SK-MEL-5 (cell line): ENCODE results near the gene PAK1. TPM values are rescaled to one million over a fixed set of nuclear protein-coding genes. Genes with fewer than 3 reads are reported as not detected.

ENCODE experiments used
- DNase-seq: peaks from one replicate; pipeline ENCODE4 v3.0.0-alpha.2; 2016; ENCODE audit warnings: low read depth, low spot score
- in situ Hi-C: cut with HindIII; loops from 2 replicates; pipeline ENCODE4 v1.10.0; 2016; ENCODE audit warnings: low sequenced_read_pairs, high pct_unique_total_duplicates, low pct_unique_long_range_greater_than_20kb
- total RNA-seq: library from RNA; depleted of rRNA; stranded (reverse); fragments of >200 nt; shearing (Covaris generic); gene quantifications from 2 replicates; pipeline ENCODE4 v1.2.3, GENCODE V29; 2014

The PAK1 gene
- total RNA-seq, 1 experiment from 2014 or later: 29.0 TPM

DNA sequence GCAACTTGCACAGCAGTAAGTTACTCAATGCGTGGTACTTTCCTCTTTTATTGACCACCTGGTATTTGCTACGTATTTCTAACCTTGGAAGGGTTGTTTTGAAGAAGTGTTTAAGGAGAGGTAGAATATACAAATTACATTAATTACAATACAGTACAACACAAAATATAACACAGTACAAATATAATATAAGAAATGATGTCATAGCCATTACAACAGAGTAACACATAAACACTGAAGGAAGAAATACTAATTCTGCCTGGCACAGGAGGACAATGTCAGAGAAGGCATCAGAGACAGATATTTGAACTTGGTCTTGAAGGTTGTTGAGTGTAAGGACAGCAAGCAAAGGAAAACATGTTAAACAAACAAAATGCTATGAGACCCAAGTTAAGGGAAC is 25.6 kb downstream of the PAK1 start:
- DNase-seq: no peak
- in situ Hi-C loops: no loop called here

DNA sequence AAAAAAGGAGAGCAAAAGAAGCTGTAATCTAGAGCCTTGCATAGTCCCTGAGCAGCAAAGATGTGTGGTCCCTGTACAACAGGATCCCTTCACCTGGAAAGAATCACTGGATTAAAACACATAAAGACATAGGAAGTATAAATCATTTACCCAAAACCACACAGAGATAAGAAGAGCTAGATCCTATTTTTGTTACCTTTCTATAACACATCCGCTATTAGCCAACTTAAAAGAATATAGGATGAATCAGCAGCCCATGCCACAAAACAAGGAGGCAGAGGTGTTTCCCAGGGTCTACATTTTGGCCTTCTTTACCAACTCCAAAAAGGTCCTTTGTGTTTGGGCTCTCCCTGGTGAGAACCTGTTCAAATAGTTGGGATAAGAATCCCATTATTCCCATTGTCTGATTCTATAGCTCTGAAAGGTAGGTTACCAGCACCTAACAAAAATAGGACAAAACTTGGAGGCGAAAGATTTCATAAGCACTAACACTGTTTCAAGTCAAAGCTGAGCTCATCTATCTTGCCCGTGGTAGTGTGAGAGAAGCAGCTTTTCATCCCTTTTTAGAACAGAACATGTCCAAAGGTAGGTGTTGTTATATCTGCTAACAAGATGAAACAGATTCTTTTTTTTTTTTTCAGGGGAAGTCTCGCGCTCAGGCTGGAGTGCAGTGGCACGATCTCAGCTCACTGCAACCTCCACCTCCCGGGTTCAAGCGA is 26.8 kb downstream of the PAK1 start:
- DNase-seq: no peak
- in situ Hi-C loops: no loop called here

DNA sequence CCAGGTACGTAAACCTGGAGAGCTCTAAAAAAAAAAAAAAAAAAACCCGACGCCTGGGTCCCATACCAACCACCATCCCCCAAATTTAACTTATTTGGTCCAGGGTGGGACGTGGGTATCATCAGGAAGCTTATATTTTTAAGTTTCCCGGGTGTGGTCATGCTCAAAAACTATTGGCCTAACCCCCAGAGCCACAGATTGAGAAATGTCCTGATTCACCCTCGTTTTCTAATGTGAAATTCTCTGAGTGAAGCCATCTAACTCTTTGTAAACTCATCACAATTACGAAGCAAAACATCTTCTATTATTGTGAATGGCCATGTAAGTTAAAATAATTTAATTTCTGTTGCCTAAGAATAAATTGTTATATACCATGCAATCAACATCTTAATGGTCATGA is 29.6 kb downstream of the PAK1 start:
- no peak for DNase-seq
- in situ Hi-C loops: no loop called here

DNA sequence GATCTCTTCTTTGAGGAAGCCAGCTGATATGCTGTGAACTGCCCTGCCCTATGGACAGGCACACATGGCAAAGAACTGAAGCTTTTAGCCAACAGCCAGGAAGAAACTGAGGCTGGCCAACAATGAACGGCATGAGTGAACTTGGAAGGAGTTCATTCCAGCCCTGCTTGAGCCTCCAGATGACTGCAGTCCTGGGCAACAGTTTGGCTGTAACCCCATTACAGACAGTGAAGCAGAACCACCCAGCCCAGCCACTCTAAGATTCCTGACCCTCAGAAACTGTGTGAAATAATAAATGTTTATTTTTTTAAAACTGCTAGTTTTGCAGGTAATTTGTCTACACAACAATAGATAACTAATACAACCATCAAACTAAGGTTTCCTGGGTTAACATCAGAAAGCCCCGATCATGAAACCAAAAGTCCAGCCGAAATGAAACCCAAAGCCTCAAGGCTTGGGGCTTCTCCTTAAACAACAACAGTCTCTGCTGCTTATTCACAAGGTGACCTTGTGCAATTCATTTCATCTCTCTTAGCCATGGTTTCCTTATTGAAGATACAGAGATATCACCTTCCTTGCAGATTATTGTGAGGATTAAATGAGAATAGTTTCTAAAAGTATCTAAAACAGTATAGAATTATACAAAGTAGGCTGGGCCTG is 31.4 kb downstream of the PAK1 start:
- in situ Hi-C loops: no loop called here

DNA sequence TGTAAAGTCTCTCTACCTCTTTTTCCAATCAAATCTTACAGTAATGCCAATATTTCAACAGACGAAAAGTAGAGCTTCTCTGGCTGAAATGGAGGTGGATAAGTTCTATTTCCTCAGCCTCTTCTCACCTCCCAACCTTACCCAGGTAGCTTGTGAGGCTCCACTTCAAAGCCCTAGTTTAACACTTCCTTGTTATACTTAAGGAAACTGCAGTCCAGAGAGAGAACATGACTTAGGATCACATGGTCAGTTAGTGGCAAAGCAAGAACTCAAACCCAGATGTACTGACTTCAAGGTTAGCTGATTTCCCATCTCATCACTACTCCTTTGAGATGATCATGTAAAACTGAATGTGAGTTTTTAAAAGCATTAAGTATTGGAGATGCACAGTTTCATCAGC is 32.5 kb downstream of the PAK1 start:
- no peak for DNase-seq
- in situ Hi-C loops: no loop called here

More for the DNA sequence above, 31.4 kb downstream of the PAK1 start:
- DNase-seq: no peak

DNA sequence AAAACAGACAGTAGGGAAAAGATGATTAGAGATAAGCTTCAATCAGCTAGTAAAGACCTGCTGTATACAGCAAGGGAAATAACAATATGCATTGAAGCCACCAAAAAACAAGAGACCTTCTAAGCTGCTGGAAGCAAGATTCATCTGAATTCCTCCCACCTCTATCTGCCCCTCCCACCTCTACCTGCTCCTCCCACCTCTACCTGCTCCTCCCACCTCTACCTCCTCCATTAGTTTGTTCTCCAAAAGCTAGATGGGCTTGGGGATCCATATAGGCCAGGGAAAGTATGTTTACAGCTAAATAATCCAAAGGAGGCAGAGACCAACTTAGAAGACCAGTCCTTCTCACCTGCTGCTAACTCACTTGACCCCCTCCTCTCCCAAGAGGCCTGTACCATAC is 33.2 kb downstream of the PAK1 start:
- in situ Hi-C loops: no loop called here
- no peak for DNase-seq

DNA sequence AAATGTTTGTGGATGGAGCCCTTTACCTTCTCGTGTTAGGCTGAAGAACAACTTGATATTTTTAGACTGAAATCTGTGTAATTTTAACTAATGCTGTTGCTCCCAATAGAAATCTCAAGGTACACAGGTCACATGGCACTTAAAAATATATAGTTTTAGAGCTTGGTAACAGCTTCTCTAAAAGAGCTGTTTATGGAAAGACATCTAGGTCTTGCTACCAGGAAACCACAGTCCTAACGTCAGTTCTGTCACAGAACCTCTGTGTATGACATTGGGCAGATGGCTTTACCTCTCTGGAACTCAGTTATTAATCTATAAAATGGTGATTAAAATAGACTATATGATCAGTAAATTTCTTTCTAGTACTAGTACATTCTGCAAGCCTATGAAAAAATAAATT is 35.4 kb downstream of the PAK1 start:
- no peak for DNase-seq
- in situ Hi-C loops: no loop called here

DNA sequence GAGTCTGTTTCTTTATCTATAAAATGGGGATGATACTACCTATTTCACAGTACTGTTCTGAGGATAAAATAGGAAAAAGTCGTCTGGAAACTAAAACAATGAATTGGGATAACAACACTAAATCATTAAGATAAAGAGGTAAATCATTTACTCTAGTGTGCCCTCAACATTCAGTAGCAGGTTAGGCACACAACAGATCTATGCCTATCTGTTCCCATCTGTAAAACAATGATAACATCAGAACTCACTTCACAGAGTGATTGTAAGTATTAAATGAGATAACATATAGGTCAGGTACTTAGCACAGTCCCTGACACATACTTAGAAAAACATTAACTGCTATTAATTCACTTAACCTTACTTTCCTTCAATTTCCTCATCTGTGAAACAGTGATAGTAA is 36.9 kb downstream of the PAK1 start:
- DNase-seq: no peak
- in situ Hi-C loops: no loop called here

DNA sequence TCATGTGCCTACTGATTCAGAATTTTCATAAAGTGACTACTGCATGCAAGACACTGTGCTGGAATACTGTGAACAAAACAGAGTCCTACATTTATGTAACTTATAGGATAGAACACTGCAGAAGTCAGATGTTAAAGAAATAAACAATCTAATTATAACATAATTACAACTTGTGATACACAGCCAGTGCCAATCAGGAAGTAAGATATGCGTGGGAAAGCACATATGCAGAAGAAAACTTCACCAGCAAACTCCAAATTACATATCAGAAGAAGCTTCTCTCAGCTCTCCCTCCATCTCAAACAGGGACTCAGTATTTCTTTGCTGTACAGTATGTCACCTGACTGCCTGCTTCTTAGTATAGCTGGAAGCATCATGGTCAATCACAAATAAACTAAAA is 37.4 kb downstream of the PAK1 start:
- DNase-seq: no peak
- in situ Hi-C loops: no loop called here

DNA sequence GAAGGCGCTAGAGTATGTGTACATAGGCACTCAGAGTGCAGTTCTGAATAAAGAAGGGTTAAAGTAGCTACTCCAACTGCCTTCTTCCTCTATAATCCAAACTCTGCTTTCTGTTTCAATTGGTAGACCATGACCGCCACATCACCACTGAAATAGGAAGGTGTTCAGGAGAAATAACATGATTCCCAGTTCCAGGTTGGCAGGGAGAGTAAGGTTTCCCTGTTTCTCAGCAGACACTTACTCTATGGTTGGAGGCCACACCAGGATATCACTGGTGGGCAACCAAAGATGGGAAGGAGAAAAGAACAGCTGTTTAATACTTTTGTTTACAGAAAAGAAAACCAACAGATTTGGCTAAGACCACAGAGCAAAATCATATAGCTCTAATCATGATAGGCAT is 37.9 kb downstream of the PAK1 start:
- no peak for DNase-seq
- in situ Hi-C loops: no loop called here

DNA sequence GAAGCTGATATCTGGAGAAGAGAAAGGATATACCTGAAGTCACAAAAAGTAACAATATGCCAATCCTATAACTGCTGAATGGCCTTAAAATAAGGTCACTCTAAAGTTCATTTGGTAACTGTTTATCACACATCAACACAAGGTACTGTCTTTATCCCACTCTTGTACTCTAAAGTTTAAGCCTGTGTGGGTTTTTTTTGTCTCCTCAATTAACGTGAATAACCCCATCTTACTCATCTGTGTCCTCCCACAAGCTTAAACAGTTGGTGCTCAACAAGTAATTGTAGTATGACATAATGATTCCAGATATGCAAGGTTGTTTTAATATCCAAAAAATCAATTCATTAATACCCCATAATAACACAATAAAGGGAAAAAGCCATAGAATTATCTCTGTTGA is 42.1 kb downstream of the PAK1 start:
- DNase-seq: no peak
- in situ Hi-C loops: no loop called here

DNA sequence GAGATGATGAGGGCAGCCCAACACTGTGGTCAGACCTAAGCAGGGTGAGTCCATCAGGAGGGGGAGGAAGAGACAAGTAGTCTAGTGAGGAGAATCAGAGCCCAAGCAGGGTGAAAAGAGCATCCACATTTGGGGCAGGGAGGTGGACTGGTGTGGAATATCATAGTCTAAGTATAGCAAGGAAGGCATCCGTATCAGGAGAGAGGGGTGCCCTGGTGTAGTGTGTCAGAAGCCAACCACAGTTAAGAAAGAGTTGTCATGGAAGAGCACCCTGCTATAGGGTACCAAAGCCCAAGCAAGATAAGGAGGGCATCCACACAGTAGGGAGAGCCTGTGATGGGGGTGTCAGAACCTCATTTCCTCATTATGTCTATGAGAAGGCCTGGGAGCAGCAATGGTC is 45.3 kb downstream of the PAK1 start:
- in situ Hi-C loops: no loop called here
- no peak for DNase-seq

DNA sequence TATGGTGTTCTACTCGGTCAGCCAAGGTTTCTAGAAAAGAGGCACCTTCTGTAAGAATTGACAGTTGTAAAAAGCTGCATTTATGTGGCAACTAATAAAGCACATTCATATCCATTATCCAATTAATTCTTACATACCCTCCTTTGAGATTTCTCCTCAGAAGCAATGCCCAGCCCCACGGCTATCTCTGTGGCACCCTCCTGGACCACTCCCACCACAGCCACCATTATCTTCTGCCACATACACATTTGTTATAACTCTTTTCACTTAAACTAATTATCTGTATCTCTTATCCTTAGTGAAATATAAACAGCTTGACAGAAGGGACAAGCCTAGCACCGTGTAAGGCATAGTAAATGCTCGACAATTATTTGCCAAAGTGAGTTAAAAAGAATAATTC is 48.5 kb downstream of the PAK1 start:
- in situ Hi-C loops: no loop called here
- no peak for DNase-seq

DNA sequence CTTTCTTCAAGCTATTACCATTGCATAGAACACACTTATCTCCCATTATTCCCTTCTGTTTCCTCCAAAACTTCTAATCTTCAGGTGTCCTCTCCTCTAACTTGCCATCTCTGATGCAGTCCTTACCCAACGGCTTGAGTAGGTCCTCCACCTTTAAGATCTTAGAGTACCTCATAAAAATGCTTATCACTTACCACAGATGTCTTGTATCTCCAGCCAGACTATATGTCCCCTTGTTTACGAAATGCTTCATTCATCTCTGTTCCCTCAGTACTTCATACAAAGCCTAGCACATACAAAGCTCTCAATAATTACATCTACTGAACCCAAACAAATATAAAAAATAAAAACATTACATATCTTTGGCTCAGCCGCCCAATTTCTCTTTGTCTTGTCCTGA is 49.2 kb downstream of the PAK1 start:
- no peak for DNase-seq
- in situ Hi-C loops: no loop called here

DNA sequence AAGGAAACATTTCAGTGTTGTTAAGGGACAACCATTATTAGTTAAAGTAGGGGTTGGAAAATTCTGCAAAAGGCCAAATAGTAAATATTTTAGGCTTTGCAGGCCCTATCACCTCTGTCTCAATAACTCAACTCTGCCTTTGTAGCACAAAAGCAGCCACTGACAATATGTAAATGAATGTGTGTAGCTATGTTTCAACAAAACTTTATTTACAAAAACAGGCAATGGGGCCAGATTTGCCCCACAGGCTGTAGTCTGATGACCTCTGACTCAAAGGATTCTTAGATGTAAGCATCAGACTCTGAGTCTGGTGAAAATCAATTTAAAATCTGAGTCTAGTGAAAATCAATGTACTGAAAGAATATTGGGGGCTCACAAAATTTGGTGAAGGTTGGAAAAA is 50.3 kb downstream of the PAK1 start:
- in situ Hi-C loops: no loop called here
- no peak for DNase-seq

DNA sequence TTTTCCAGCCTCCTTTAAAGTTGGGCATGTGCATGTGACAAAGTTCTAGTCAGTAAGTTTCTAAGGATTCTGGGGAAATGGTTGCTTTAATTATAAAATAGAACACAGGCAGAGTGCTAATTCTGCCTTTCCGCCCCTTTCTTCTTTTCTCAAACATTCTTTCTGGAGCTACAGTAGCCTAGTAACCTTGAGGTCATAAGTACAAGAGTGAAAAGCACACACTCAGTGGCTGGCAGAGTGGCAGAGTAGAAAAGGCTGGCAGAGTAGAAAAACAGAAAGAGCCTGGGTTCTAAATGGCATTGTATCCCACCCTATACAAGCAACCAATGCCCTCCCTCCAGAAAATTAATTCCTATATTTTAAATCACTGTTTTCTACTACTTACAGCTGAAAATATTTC is 51.2 kb downstream of the PAK1 start:
- in situ Hi-C loops: no loop called here
- DNase-seq: no peak

DNA sequence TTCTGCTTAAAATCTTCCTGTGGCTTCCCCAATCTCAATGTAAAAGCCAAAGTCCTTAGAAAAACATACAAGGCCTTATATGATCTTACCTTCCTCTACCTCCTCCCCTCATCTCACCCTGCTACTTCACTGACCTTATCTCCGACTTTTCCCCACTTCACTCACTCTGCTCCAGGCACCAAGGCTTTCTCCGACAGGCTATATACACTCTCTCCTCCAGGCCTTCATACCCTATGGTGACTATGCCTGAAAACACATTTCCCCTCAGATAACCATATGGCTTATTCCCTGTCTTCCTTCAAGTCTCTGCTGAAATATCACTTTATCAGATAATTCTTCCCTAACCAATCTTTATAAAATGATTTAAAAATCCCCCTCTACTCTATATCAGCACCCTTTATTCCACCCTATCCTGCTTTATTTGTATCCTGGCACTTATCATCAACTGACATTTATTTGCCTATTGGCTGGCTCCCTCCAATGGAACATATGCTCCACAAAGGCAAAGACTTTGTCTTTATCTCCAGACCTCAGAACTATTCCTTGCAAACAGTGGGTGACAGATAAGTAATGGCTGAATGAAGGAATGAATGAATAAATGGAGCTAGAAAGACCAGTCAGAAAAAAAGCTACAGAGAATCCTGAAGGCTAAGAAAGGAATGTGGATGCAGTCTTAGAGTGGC is 52.7 kb downstream of the PAK1 start:
- no peak for DNase-seq
- in situ Hi-C loops: no loop called here

DNA sequence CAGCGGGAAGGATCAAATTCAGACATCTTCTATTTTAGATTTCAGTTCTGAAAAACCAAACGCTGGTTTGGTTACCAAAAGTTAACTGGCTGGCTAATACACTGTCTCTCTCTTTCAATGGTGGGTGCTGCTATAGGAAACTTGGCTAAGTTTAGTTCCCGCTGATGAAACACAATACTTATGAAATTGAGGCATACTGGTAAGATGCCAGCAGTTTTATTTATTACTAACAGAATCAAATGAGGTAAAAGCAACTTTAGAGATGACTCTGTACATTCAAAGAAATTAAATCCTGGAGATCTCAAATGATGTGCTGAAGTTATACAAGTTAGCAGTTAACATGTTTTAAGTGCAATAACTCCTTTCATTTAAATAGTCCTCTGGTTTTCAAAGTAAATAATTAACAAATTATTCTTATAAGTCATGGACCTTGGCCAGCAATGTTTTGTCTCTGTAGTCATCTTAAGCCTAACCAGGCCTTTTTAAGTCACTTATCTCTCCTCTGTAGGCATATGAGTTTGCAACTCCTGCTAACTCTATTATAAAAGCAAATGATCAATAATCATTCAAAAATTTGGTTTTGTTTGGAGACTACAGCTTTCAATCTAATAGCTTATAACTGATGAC is 54.8 kb downstream of the PAK1 start:
- no peak for DNase-seq
- in situ Hi-C loops: no loop called here
